ENCODE measurements around the gene FILIP1. TPM values are rescaled to one million over a fixed set of nuclear protein-coding genes. Genes with fewer than 3 reads are reported as not detected.

Gene FILIP1
- total and polyA plus RNA-seq, 2 of the 8 experiments (the other 6 are each of a cell fraction or from before 2014, with no cell fraction given), result 2.4 to 5.7 TPM

DNA sequence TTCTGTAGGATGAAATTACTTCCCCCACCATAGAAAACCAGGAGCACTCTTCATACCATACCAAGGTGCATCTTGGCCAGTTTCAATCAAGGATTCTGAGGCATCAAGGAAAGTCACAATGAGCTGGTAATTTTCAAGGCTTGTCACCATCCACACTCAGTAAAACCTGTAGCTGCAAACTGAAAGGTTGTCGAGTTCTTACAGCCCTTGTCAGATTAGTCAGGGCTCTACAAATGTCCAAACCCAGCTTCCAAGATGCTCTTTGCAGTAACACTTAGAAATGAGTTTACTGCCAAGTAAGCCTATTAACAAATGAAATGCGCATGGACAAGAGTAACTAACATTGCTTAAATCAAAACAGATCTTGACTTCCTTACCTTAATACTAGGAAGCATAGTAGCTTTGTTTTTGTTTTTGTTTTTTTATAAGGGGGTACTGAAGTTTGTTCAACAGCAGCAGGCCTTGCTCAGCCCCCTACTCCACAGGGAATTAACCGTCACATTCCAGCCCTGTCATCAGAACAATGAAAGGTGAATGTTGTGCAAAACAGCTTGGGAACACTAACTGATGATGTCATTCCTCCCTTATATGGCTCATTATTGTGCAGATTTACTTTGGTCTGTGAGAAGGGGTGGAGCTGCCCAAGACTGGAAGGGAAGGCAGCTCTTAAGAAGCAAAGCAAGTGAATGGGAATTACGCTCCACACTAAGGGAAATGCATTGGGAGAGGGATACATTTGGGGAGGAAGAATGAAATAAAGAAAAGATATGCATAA is 159.1 kb downstream of the FILIP1 start (continued):
- TF ChIP-seq CHD7 (IDR thresholded peaks at IDR 0.05; ENCODE audit: insufficient replicate concordance, low read length) (peak; percentile 87), CREB1 (IDR thresholded peaks at IDR 0.05) (peak; percentile 94), SP2 (IDR thresholded peaks at IDR 0.05; ENCODE audit: low read length) (no peak), PHF8 (conservative IDR thresholded peaks at IDR 0.05; ENCODE audit: low read depth, low read length) (no peak), SP1 (IDR thresholded peaks at IDR 0.05; ENCODE audit: low read depth, low read length) (peak; percentile 96), NRF1 (IDR thresholded peaks at IDR 0.05; ENCODE audit: low read depth, low read length) (no peak), ASH2L (IDR thresholded peaks at IDR 0.05; ENCODE audit: low read length) (peak; percentile 82), TAF7 (optimal IDR thresholded peaks at IDR 0.05; ENCODE audit: borderline replicate concordance, low read depth, low read length) (peak; percentile 58)
- TF ChIP-seq, protein P1, sequence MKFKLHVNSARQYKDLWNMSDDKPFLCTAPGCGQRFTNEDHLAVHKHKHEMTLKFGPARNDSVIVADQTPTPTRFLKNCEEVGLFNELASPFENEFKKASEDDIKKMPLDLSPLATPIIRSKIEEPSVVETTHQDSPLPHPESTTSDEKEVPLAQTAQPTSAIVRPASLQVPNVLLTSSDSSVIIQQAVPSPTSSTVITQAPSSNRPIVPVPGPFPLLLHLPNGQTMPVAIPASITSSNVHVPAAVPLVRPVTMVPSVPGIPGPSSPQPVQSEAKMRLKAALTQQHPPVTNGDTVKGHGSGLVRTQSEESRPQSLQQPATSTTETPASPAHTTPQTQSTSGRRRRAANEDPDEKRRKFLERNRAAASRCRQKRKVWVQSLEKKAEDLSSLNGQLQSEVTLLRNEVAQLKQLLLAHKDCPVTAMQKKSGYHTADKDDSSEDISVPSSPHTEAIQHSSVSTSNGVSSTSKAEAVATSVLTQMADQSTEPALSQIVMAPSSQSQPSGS (IDR thresholded peaks at IDR 0.05; ENCODE audit: low read length), result peak; percentile 100

Measured in H1 (cell line).